Measurements from ENCODE around the gene ARHGEF10L. TPM values are rescaled to one million over a fixed set of nuclear protein-coding genes. Genes with fewer than 3 reads are reported as not detected.

Gene ARHGEF10L
- total and polyA plus RNA-seq, 8 donors = 36.2 to 104 (median 52.8) TPM

- FAIRE-seq (no peak), DNase-seq (no peak), ATAC-seq (no peak)
- Histone ChIP-seq H3K27ac (no peak overlapping the region), H3K27me3 (no peaks in the 10 kb centered on the region), H3K9me3 (no peaks in the 10 kb centered on the region), H3K36me3 (peaks cover 0 to 30% (median 16%) of the 10 kb centered on the region in 3 donors), H3K4me3 (no peak overlapping the region), H3K4me1 (peaks cover 0 to 3% (median 0%) of the 10 kb centered on the region in 3 donors)
- intact Hi-C loops (cut with DNase I) = no loop called here
- 81 to 83% methylated on average over 8 of the region's 8 CpGs for WGBS, 2 donors
- no peak for TF ChIP-seq CTCF (IDR thresholded peaks at IDR 0.05)
Observed at GRCh38 chr1:17594690-17595601, 55.4 kb downstream of the ARHGEF10L start.

DNA sequence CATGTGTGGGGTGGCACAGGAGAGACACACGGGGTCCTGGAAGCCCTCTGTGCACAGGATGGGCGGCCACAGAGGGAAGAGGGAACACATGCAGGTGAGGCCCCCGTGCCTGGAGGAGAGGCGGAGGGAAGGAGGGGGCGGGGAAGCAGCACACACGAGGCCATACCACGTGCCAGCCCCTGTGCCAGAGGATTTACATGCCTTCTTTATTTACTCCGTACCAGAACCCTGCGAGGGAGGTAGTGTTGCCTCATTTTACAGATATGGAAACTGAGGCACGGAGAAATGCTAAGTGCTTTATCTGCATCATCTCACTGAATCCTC is 56.1 kb downstream of the ARHGEF10L start:
- ATAC-seq = no peak
- Histone ChIP-seq H3K36me3 (peaks cover 0 to 24% (median 16%) of the 10 kb centered on the region in 3 donors), H3K27ac (no peak overlapping the region), H3K27me3 (no peaks in the 10 kb centered on the region), H3K4me1 (peaks cover 0 to 3% (median 0%) of the 10 kb centered on the region in 3 donors), H3K9me3 (no peaks in the 10 kb centered on the region), H3K4me3 (no peak overlapping the region)
- intact Hi-C loops (cut with DNase I) = no loop called here
- DNase-seq = no peak
- 70 to 71% methylated on average over 10 of the region's 10 CpGs for WGBS, 2 donors
- FAIRE-seq = no peak
- no peak for TF ChIP-seq CTCF (IDR thresholded peaks at IDR 0.05)

DNA sequence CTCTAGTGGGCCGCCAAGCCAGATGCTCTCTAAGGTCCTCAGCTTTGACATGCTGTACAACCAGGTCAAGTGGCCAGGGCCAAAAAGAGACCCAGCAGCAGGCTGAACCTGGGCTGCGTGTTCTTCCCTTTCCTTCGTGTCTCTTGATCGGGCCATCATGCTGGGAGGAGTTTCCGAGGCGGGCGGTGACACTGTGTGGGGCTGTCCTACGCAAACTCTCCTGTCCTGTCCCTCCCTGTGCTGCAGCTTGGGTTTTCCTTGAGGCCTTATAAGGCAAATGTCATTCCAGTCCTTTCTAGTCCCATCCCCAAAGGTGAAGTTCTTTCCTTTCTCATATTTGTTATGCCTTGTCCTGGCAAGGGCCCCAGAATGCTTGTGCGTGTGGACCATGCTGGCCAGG is 56.7 kb downstream of the ARHGEF10L start:
- Histone ChIP-seq H3K36me3 (peaks cover 0 to 20% (median 16%) of the 10 kb centered on the region in 3 donors), H3K27me3 (no peaks in the 10 kb centered on the region), H3K4me1 (peaks cover 0 to 3% (median 0%) of the 10 kb centered on the region in 3 donors), H3K9me3 (no peaks in the 10 kb centered on the region), H3K4me3 (no peak overlapping the region), H3K27ac (no peak overlapping the region)
- intact Hi-C loops (cut with DNase I) = no loop called here
- ATAC-seq (no peak), DNase-seq (no peak), FAIRE-seq (no peak)
- 87 to 90% methylated on average over 9 of the region's 9 CpGs for WGBS, 2 donors
- no peak for TF ChIP-seq CTCF (IDR thresholded peaks at IDR 0.05)

GRCh38 chr1:17596651-17597509 is 57.4 kb downstream of the ARHGEF10L start:
- Histone ChIP-seq H3K4me3 (no peak overlapping the region), H3K36me3 (peaks cover 0 to 24% (median 16%) of the 10 kb centered on the region in 3 donors), H3K9me3 (no peaks in the 10 kb centered on the region), H3K27me3 (no peaks in the 10 kb centered on the region), H3K27ac (no peak overlapping the region), H3K4me1 (peaks cover 0 to 3% (median 0%) of the 10 kb centered on the region in 3 donors)
- ATAC-seq (peak in 2 of 4 donors; percentile 10 to 42), FAIRE-seq (no peak), DNase-seq (no peak)
- WGBS, 2 donors = 69 to 76% methylated on average over 19 of the region's 19 CpGs
- no peak for TF ChIP-seq CTCF (IDR thresholded peaks at IDR 0.05)
- intact Hi-C loops (cut with DNase I) = no loop called here
